ENCODE measurements around the gene CAPRIN1.
"Not testable (repeated sequence)": the region's sequence is repeated elsewhere in the genome, so short reads cannot be mapped to it uniquely, and the experiment has no call there.

CAPRIN1 gene

GRCh38 chr11:34052608-34053160 is 1.2 kb downstream of the CAPRIN1 start:
- peak; percentile 49 for DNase-seq

- peak; percentile 87 for DNase-seq
These were observed 1.7 kb downstream of the CAPRIN1 start for GRCh38 chr11:34053161-34053686.

GRCh38 chr11:34054351-34054750 is 2.8 kb downstream of the CAPRIN1 start:
- DNase-seq: not testable (repeated sequence)

GRCh38 chr11:34055218-34056000 is 3.9 kb downstream of the CAPRIN1 start:
- DNase-seq: no peak

GRCh38 chr11:34056672-34057071 is 5.1 kb downstream of the CAPRIN1 start:
- DNase-seq: no peak

- no peak for DNase-seq
These were observed 11.7 kb downstream of the CAPRIN1 start for GRCh38 chr11:34063061-34063795.

- no peak for DNase-seq
These were observed 12.8 kb downstream of the CAPRIN1 start for GRCh38 chr11:34064291-34064690.

- peak; percentile 28 for DNase-seq
These were observed 14.1 kb downstream of the CAPRIN1 start for GRCh38 chr11:34065505-34066203.

GRCh38 chr11:34066766-34067165 is 15.2 kb downstream of the CAPRIN1 start:
- DNase-seq: not testable (repeated sequence)

GRCh38 chr11:34067383-34068065 is 16.0 kb downstream of the CAPRIN1 start:
- no peak for DNase-seq

GRCh38 chr11:34068111-34068510 is 16.6 kb downstream of the CAPRIN1 start:
- DNase-seq: no peak

- DNase-seq: not testable (repeated sequence)
These were observed 19.8 kb downstream of the CAPRIN1 start for GRCh38 chr11:34071306-34071705.

- no peak for DNase-seq
These were observed 20.5 kb downstream of the CAPRIN1 start for GRCh38 chr11:34072041-34072440.

GRCh38 chr11:34072832-34073231 is 21.3 kb downstream of the CAPRIN1 start:
- DNase-seq: no peak

- DNase-seq: no peak
These were observed 22.9 kb downstream of the CAPRIN1 start for GRCh38 chr11:34074391-34074790.

- DNase-seq: no peak
These were observed 23.8 kb downstream of the CAPRIN1 start for GRCh38 chr11:34075178-34075820.

GRCh38 chr11:34080609-34081008 is 29.1 kb downstream of the CAPRIN1 start:
- no peak for DNase-seq

- no peak for DNase-seq
These were observed 33.1 kb downstream of the CAPRIN1 start for GRCh38 chr11:34084637-34085036.

- no peak for DNase-seq
These were observed 35.2 kb downstream of the CAPRIN1 start for GRCh38 chr11:34086554-34087283.

- no peak for DNase-seq
These were observed 40.3 kb downstream of the CAPRIN1 start for GRCh38 chr11:34091825-34092224.

- DNase-seq: not testable (repeated sequence)
These were observed 43.4 kb downstream of the CAPRIN1 start for GRCh38 chr11:34094900-34095299.

Data from stimulated activated CD4-positive, alpha-beta T cell treated with anti-CD3 and anti-CD28 coated beads, Interleukin-15, amount 100 ng/mL, for 24 hours (primary cell).